ENCODE results near the gene ZACN. TPM values are rescaled to one million over a fixed set of nuclear protein-coding genes. Genes with fewer than 3 reads are reported as not detected.

Gene ZACN
- total RNA-seq, 2 donors from 2014 or later: not detected

GRCh38 chr17:76063875-76064546 is 15.0 kb upstream of the ZACN start:
- no peak overlapping the region for H3K4me3 ChIP-seq

GRCh38 chr17:76065775-76066174 is 13.2 kb upstream of the ZACN start:
- Histone ChIP-seq H3K27me3 (replicated peaks; ENCODE audit: insufficient read depth) (no peaks in the 10 kb centered on the region), H3K4me1 (ENCODE audit: control insufficient read depth in 1 of 2, low read depth in 2 of 2) (peaks cover 5 to 7% of the 10 kb centered on the region in 2 donors), H3K36me3 (peaks cover 65% of the 10 kb centered on the region), H3K9me3 (no peaks in the 10 kb centered on the region), H3K27ac (no peak overlapping the region), H3K4me3 (no peak overlapping the region)
- DNase-seq (ENCODE audit: low spot score) (no peak), ATAC-seq (ENCODE audit: insufficient number of reproducible peaks, low FRiP score, low read depth) (no peak)
- TF ChIP-seq CTCF (IDR thresholded peaks at IDR 0.05): no peak

More at GRCh38 chr17:76063875-76064546, 15.0 kb upstream of the ZACN start:
- no peak for DNase-seq (ENCODE audit: low spot score)
- no peak overlapping the region for H3K27ac ChIP-seq
- no peaks in the 10 kb centered on the region for H3K4me1 ChIP-seq (ENCODE audit: control insufficient read depth in 1 of 2, low read depth in 2 of 2)
- no peaks in the 10 kb centered on the region for H3K9me3 ChIP-seq
- no peaks in the 10 kb centered on the region for H3K27me3 ChIP-seq (replicated peaks; ENCODE audit: insufficient read depth)
- ATAC-seq (ENCODE audit: insufficient number of reproducible peaks, low FRiP score, low read depth): no peak
- H3K36me3 ChIP-seq: peaks cover 80% of the 10 kb centered on the region
- no peak for TF ChIP-seq CTCF (IDR thresholded peaks at IDR 0.05)

- DNase-seq (ENCODE audit: low spot score) (no peak), ATAC-seq (ENCODE audit: insufficient number of reproducible peaks, low FRiP score, low read depth) (no peak)
- no peak for TF ChIP-seq CTCF (IDR thresholded peaks at IDR 0.05)
- peaks cover 18% of the 10 kb centered on the region for H3K36me3 ChIP-seq
- no peaks in the 10 kb centered on the region for H3K9me3 ChIP-seq
- peaks cover 19 to 47% of the 10 kb centered on the region in 2 donors for H3K4me1 ChIP-seq (ENCODE audit: control insufficient read depth in 1 of 2, low read depth in 2 of 2)
- H3K27me3 ChIP-seq (replicated peaks; ENCODE audit: insufficient read depth): peaks cover 13% of the 10 kb centered on the region
- H3K4me3 ChIP-seq: peak overlapping the region; percentile 83
- H3K27ac ChIP-seq: peak overlapping the region; percentile 26 to 44
Measured at GRCh38 chr17:76071531-76072147, 7.3 kb upstream of the ZACN start.

GRCh38 chr17:76072148-76072858 is 6.7 kb upstream of the ZACN start, which contains the start of gene SRP68:
Gene SRP68, minus strand, starts transcription at chr17:76072517. Its CDS starts 26 bp downstream, at chr17:76072491.
- peaks cover 13% of the 10 kb centered on the region for H3K27me3 ChIP-seq (replicated peaks; ENCODE audit: insufficient read depth)
- H3K4me3 ChIP-seq: peak within 1 kb of the TSS; percentile 83
- TF ChIP-seq CTCF (IDR thresholded peaks at IDR 0.05): no peak
- H3K36me3 ChIP-seq: peaks cover 11% of the 10 kb centered on the region
- H3K4me1 ChIP-seq (ENCODE audit: control insufficient read depth in 1 of 2, low read depth in 2 of 2): peaks cover 19 to 53% of the 10 kb centered on the region in 2 donors
- DNase-seq (ENCODE audit: low spot score) (peak; percentile 56), ATAC-seq (ENCODE audit: insufficient number of reproducible peaks, low FRiP score, low read depth) (peak; percentile 78)
- no peaks in the 10 kb centered on the region for H3K9me3 ChIP-seq
- H3K27ac ChIP-seq: peak within 1 kb of the TSS; percentile 26 to 44

Measured in thoracic aorta (tissue), 2 donors.